CD4-positive, alpha-beta T cell treated with Interferon alpha-2 for 1 hour (primary cell): ENCODE results near the gene TBC1D25.

Experiments
- DNase-seq, 2 donors: peaks; one replicate each; pipeline ENCODE4 v3.0.0-alpha.2; 2020 to 2022

The TBC1D25 gene

DNA sequence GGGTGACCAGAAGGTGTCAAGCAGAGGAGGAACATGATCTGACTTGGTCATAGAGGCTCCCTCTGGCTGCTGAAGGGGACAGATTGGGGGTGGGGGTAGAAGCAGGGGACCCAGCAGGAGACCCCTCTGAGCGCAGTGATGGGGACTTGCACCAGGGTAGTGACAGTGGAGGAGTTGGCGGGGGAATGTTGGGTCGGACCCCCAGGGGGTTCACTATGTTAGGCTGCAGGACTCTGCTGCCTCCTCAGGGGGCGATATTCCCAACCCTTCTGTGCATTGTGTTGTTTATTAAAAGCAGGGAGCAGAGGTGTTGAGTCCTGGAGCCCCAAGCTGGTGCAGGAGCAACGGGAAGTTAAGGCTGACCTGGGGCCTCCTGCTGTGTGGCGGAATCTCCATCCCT, 66.6 kb downstream of the TBC1D25 start:
- DNase-seq = no peak

DNA sequence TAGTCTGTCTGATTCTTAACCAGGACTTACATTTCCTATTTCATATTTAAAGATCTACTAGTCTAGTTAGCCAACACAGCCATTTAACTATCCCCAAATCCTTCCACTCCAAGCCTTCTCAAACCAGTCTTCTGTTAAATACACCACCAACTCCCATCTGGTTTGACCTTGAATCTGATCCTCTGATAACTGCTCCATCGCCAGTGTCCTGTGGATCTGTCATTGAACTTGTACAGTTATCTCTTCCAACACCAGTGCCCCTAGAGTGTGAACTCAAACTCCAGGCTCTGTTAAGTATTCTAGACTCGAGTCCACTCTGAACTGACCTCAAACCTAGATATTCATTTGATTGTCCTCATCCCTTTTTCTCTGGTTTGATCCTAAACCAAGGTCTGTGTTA, 72.2 kb downstream of the TBC1D25 start:
- DNase-seq = no peak
